Astrocyte of the spinal cord (primary cell): ENCODE data around the gene MCC.

Source experiments
- DNase-seq: peaks from one replicate; pipeline ENCODE4 v3.0.0; 2011; ENCODE audit warnings: low read depth, low spot score
- H3K4me3 ChIP-seq: 2 replicates; pipeline ENCODE4 v1.5.1; 2011; ENCODE audit warnings: low read depth, mild to moderate bottlenecking, low read length, moderate library complexity
- CTCF ChIP-seq: IDR thresholded peaks from 2 replicates; pipeline ENCODE4 v1.5.1; 2012; ENCODE audit warnings: low read depth, mild to moderate bottlenecking, low read length, inconsistent platforms
- in situ Hi-C: cut with HindIII; loops from 2 replicates; pipeline ENCODE4 v1.10.0; 2017; ENCODE audit warnings: low sequenced_read_pairs

MCC gene

GRCh38 chr5:113512341-113512740, 24.1 kb upstream of the MCC start:
- TF ChIP-seq CTCF = no peak
- DNase-seq = no peak
- no peak overlapping the region for H3K4me3 ChIP-seq
- in situ Hi-C loops = no loop called here

GRCh38 chr5:113510836-113511451, 22.7 kb upstream of the MCC start:
- DNase-seq = peak; percentile 55
- in situ Hi-C loops = no loop called here
- H3K4me3 ChIP-seq = no peak overlapping the region
- peak; percentile 37 for TF ChIP-seq CTCF

- DNase-seq = no peak
- H3K4me3 ChIP-seq = no peak overlapping the region
- TF ChIP-seq CTCF = no peak
- in situ Hi-C loops = no loop called here
Observed at GRCh38 chr5:113508756-113509155, 20.5 kb upstream of the MCC start.

- no peak overlapping the region for H3K4me3 ChIP-seq
- no peak for DNase-seq
- TF ChIP-seq CTCF = no peak
- in situ Hi-C loops = no loop called here
Observed at GRCh38 chr5:113507601-113508000, 19.3 kb upstream of the MCC start.

- in situ Hi-C loops = no loop called here
- TF ChIP-seq CTCF = no peak
- no peak for DNase-seq
- no peak overlapping the region for H3K4me3 ChIP-seq
Observed at GRCh38 chr5:113505181-113505580, 16.9 kb upstream of the MCC start.

GRCh38 chr5:113503146-113503545, 14.9 kb upstream of the MCC start:
- no peak for DNase-seq
- TF ChIP-seq CTCF = no peak
- in situ Hi-C loops = no loop called here
- no peak overlapping the region for H3K4me3 ChIP-seq

- DNase-seq = no peak
- in situ Hi-C loops = no loop called here
- no peak overlapping the region for H3K4me3 ChIP-seq
- TF ChIP-seq CTCF = no peak
Observed at GRCh38 chr5:113502073-113502472, 13.8 kb upstream of the MCC start.
